K562 (cell line): ENCODE data around the gene NOP10. TPM values are rescaled to one million over a fixed set of nuclear protein-coding genes. Genes with fewer than 3 reads are reported as not detected.

Source experiments
- CBX8 ChIP-seq: fragments of 200-600 bp; sonication (generic); IDR thresholded peaks from 2 replicates; pipeline ENCODE4 v1.6.1; 2012; ENCODE audit warnings: borderline replicate concordance, mixed run types, low read depth, mild to moderate bottlenecking, moderate library complexity, mixed read lengths, low read length, control low read depth, inconsistent platforms; ENCODE audit not compliant: poor library complexity, severe bottlenecking; ENCODE audit errors: extremely low read depth
- NCOA2 ChIP-seq, 2 experiments: fragments of 450-650 bp; IDR thresholded peaks; 2 replicates each; pipeline ENCODE4 v1.6.1; 2018; ENCODE audit warnings: mild to moderate bottlenecking in 2 of 2, moderate library complexity in 1 of 2; ENCODE audit not compliant: partially characterized antibody in 2 of 2
- NEUROD1 ChIP-seq: fragments of 150-350 bp; IDR thresholded peaks from 2 replicates; pipeline ENCODE4 v1.6.1; 2014; ENCODE audit warnings: borderline replicate concordance, low read length, low read depth; ENCODE audit not compliant: partially characterized antibody
- SIN3A ChIP-seq, 2 experiments: fragments of 150-350 bp in 1 of 2; IDR thresholded peaks; 2 replicates each; pipeline ENCODE4 v1.6.1; 2011 to 2016; ENCODE audit warnings: borderline replicate concordance in 2 of 2, low read depth in 2 of 2, low read length in 2 of 2, mild to moderate bottlenecking in 2 of 2, moderate library complexity in 2 of 2; ENCODE audit not compliant: control insufficient read depth in 1 of 2
- TAF9B ChIP-seq: fragments of 450-650 bp; IDR thresholded peaks from 2 replicates; pipeline ENCODE4 v1.6.1; 2018; ENCODE audit warnings: mild to moderate bottlenecking; ENCODE audit not compliant: partially characterized antibody
- TRIM28 ChIP-seq: fragments of 450-650 bp; IDR thresholded peaks from 2 replicates; pipeline ENCODE4 v1.6.1; 2017
- TSC22D4 ChIP-seq: fragments of 450-650 bp; IDR thresholded peaks from 2 replicates; pipeline ENCODE4 v1.6.1; 2016; ENCODE audit warnings: missing genetic modification characterization, missing biosample characterization, control low read depth
- ZNF12 ChIP-seq: sonication (generic); formaldehyde crosslinking; IDR thresholded peaks from 2 replicates; pipeline ENCODE4 v1.4.0; 2020; ENCODE audit warnings: mild to moderate bottlenecking, missing genetic modification reagents
- ZNF589 ChIP-seq: fragments of 200-800 bp; sonication (Bioruptor generic); IDR thresholded peaks from 2 replicates; pipeline ENCODE4 v1.6.1; 2016; ENCODE audit warnings: low read depth, missing genetic modification characterization, missing compliant biosample characterization
- ZNF830 ChIP-seq: fragments of 250-450 bp; sonication (Bioruptor Pico); IDR thresholded peaks from 2 replicates; pipeline ENCODE4 v1.5.0; 2021; ENCODE audit warnings: mild to moderate bottlenecking
- polyA plus RNA-seq, 8 experiments: library from polyadenylated mRNA; depleted of rRNA in 4 of 8; stranded (reverse) in 5 of 8; unstranded in 3 of 8; fragments of >200 nt; fragmentation: Nextera tagmentation in 2 of 8; fragmentation: Illumina TruSeq in 1 of 8; extraction: Ambion mirVana in 2 of 8; extraction: Trizol in 1 of 8; gene quantifications; 2 replicates each; pipeline versions ENCODE4 v1.2.1 to v1.2.3, GENCODE V29; 2011 to 2014; ENCODE audit warnings: inconsistent platforms in 1 of 8, missing spikeins in 1 of 8
- total RNA-seq, 7 experiments: library from RNA; depleted of rRNA in 6 of 7; stranded (reverse); fragments of >200 nt in 6 of 7; fragmentation: Illumina TruSeq in 2 of 7; extraction: Trizol in 2 of 7; gene quantifications; 2 replicates each; pipeline versions ENCODE4 v1.2.1 to v1.2.3, GENCODE V29; 2011 to 2021; ENCODE audit warnings: low replicate concordance in 1 of 7
- TF ChIP-seq, protein P1 (sequence below): fragments of 200-400 bp; formaldehyde crosslinking; IDR thresholded peaks from 2 replicates; pipeline ENCODE4 v1.6.1; 2017; ENCODE audit warnings: mild to moderate bottlenecking, low read depth, low read length, moderate library complexity
- TF ChIP-seq, protein P2 (sequence below): sonication (generic); formaldehyde crosslinking; IDR thresholded peaks from 2 replicates; pipeline ENCODE4 v1.8.0; 2023; ENCODE audit warnings: mild to moderate bottlenecking, missing genetic modification reagents
- TF ChIP-seq, protein P3 (sequence below), 2 experiments: fragments of 450-650 bp in 1 of 2; sonication (generic) in 1 of 2; formaldehyde crosslinking in 1 of 2; IDR thresholded peaks in 1 of 2; conservative IDR thresholded peaks in 1 of 2; 2 replicates each; pipeline versions ENCODE4 v1.6.1 to v1.8.1; 2016 to 2023; ENCODE audit warnings: mild to moderate bottlenecking in 2 of 2, moderate library complexity in 2 of 2, inconsistent platforms in 1 of 2, missing genetic modification reagents in 1 of 2
- TF ChIP-seq, protein P4 (sequence below), 2 experiments: IDR thresholded peaks; 2 replicates each; pipeline ENCODE4 v1.6.1; 2011; ENCODE audit warnings: borderline replicate concordance in 1 of 2, control low read depth in 1 of 2, low read depth in 1 of 2, low read length in 1 of 2, mild to moderate bottlenecking in 1 of 2, mixed read lengths in 1 of 2, moderate library complexity in 1 of 2; ENCODE audit not compliant: insufficient read depth in 1 of 2, insufficient read length in 1 of 2, poor library complexity in 1 of 2, severe bottlenecking in 1 of 2; ENCODE audit errors: extremely low read depth in 1 of 2

Gene NOP10
- total and polyA plus RNA-seq, 9 of the 15 experiments (the other 6 are each of a cell fraction or from before 2014, with no cell fraction given) = 250 to 1,663 (median 449) TPM

DNA sequence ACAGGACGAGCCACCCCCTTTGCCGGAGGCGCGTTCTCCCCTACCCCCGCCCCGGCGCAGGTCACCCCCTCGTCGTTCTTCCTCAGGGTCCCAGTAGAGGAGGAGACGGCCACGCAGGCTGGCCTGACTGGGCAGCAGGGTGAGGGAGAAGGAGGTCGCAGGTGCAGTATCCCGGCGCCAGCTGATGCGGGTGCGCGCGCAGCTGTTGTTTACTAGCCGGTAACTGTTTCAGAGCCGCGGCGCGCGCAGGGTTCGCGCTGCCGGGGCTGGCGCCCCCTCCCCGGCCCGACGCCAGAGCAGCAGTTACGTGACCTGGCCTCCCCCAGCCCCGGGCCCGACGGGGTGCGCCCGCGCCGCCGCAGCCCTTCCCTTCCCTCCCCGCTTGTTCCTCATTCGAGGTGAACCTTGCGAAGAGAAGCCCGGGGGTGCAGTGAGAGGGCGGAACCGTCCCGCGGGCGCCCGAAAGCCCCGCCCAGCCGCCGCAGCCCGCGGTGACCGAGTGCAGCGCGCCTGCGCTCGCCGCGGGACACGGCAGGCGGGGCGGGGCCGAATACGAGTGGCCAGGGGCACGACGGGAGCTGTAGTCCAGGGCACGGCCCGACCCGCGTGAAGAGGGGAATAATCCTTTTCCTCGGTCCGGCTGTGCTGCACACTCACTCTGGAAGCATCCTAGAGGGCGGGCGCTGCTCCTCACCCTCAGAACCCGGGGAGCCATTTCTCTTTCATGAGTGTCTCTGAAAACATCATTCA, 5.2 kb downstream of the NOP10 start, which contains the start of gene SLC12A6 (continued):
- TF ChIP-seq CBX8 = no peak
- TF ChIP-seq, protein P1, sequence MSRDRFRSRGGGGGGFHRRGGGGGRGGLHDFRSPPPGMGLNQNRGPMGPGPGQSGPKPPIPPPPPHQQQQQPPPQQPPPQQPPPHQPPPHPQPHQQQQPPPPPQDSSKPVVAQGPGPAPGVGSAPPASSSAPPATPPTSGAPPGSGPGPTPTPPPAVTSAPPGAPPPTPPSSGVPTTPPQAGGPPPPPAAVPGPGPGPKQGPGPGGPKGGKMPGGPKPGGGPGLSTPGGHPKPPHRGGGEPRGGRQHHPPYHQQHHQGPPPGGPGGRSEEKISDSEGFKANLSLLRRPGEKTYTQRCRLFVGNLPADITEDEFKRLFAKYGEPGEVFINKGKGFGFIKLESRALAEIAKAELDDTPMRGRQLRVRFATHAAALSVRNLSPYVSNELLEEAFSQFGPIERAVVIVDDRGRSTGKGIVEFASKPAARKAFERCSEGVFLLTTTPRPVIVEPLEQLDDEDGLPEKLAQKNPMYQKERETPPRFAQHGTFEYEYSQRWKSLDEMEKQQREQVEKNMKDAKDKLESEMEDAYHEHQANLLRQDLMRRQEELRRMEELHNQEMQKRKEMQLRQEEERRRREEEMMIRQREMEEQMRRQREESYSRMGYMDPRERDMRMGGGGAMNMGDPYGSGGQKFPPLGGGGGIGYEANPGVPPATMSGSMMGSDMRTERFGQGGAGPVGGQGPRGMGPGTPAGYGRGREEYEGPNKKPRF = no peak
- peak; percentile 30 for TF ChIP-seq NEUROD1
- TF ChIP-seq, protein P2, sequence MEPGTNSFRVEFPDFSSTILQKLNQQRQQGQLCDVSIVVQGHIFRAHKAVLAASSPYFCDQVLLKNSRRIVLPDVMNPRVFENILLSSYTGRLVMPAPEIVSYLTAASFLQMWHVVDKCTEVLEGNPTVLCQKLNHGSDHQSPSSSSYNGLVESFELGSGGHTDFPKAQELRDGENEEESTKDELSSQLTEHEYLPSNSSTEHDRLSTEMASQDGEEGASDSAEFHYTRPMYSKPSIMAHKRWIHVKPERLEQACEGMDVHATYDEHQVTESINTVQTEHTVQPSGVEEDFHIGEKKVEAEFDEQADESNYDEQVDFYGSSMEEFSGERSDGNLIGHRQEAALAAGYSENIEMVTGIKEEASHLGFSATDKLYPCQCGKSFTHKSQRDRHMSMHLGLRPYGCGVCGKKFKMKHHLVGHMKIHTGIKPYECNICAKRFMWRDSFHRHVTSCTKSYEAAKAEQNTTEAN = no peak
- no peak for TF ChIP-seq ZNF830 (CRISPR knock-in tag)
- TF ChIP-seq, protein P3, sequence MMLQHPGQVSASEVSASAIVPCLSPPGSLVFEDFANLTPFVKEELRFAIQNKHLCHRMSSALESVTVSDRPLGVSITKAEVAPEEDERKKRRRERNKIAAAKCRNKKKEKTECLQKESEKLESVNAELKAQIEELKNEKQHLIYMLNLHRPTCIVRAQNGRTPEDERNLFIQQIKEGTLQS (IDR thresholded peaks at IDR 0.05) = no peak
- TF ChIP-seq, protein P3 (CRISPR knock-in tag; conservative IDR thresholded peaks at IDR 0.05) = 0 out of 2 replicates have a peak, but pooled peaks have one; percentile 73
- TF ChIP-seq, protein P4, sequence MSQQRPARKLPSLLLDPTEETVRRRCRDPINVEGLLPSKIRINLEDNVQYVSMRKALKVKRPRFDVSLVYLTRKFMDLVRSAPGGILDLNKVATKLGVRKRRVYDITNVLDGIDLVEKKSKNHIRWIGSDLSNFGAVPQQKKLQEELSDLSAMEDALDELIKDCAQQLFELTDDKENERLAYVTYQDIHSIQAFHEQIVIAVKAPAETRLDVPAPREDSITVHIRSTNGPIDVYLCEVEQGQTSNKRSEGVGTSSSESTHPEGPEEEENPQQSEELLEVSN (IDR thresholded peaks at IDR 0.05; ENCODE audit: borderline replicate concordance in 1 of 2, extremely low read depth in 1 of 2, insufficient read depth in 1 of 2, insufficient read length in 1 of 2, low read depth in 1 of 2, low read length in 1 of 2, poor library complexity in 1 of 2, severe bottlenecking in 1 of 2) = peak; percentile 29 to 50
- TF ChIP-seq TSC22D4 = no peak
- no peak for TF ChIP-seq NCOA2 (IDR thresholded peaks at IDR 0.05; ENCODE audit: partially characterized antibody in 2 of 2)
- TF ChIP-seq TRIM28 = no peak
- TF ChIP-seq ZNF12 (CRISPR knock-in tag) = peak; percentile 50; the same call in 1 of the 2 replicates
- TF ChIP-seq ZNF589 (CRISPR knock-in tag) = no peak
- no peak for TF ChIP-seq TAF9B
- peak in 1 of 2 experiments; percentile 72; a peak in 1 of 4 replicates for TF ChIP-seq SIN3A (IDR thresholded peaks at IDR 0.05; ENCODE audit: borderline replicate concordance in 2 of 2, control insufficient read depth in 1 of 2, low read depth in 2 of 2, low read length in 2 of 2)
- TF ChIP-seq, all 486 proteins: peak for 90
